H1 (cell line): ENCODE data around the gene HOMER1.
"Not testable (repeated sequence)": the region's sequence is repeated elsewhere in the genome, so short reads cannot be mapped to it uniquely, and the experiment has no call there.

Source experiments
- CREB1 ChIP-seq: IDR thresholded peaks from 2 replicates; pipeline ENCODE4 v1.6.1; 2012; ENCODE audit warnings: inconsistent platforms
- FOSL1 ChIP-seq: IDR thresholded peaks from 2 replicates; pipeline ENCODE4 v1.6.1; 2011; ENCODE audit warnings: mild to moderate bottlenecking, low read depth, low read length, moderate library complexity; ENCODE audit not compliant: insufficient read depth
- POLR2A ChIP-seq, 2 experiments: IDR thresholded peaks; 1 replicate in 1 of 2; 2 replicates in 1 of 2; pipeline ENCODE4 v1.6.1; 2011; ENCODE audit warnings: low read depth in 2 of 2, low read length in 2 of 2, mild to moderate bottlenecking in 2 of 2; ENCODE audit errors: control extremely low read depth in 1 of 2
- POLR2AphosphoS5 ChIP-seq: IDR thresholded peaks from 2 replicates; pipeline ENCODE4 v1.6.1; 2011; ENCODE audit warnings: low read depth, low read length
- RAD21 ChIP-seq, 2 experiments: IDR thresholded peaks in 1 of 2; conservative IDR thresholded peaks in 1 of 2; 2 replicates each; pipeline ENCODE4 v1.6.1; 2011; ENCODE audit warnings: low read depth in 2 of 2, low read length in 2 of 2, improper control_type of control experiment in 1 of 2, inconsistent platforms in 1 of 2, mild to moderate bottlenecking in 1 of 2, moderate library complexity in 1 of 2
- TBP ChIP-seq: IDR thresholded peaks from 2 replicates; pipeline ENCODE4 v1.6.1; 2011; ENCODE audit warnings: low read depth, low read length, improper control_type of control experiment
- ZNF274 ChIP-seq: IDR thresholded peaks from 2 replicates; pipeline ENCODE4 v1.7.0; 2012; ENCODE audit warnings: low read length, borderline replicate concordance; ENCODE audit errors: extremely low read depth
- TF ChIP-seq, protein P1 (sequence below): IDR thresholded peaks from 2 replicates; pipeline ENCODE4 v1.6.1; 2011; ENCODE audit warnings: low read length, improper control_type of control experiment
- TF ChIP-seq, protein P2 (sequence below), 3 experiments: IDR thresholded peaks; 1 replicate in 2 of 3; 2 replicates in 1 of 3; pipeline versions ENCODE4 v1.5.1 to v1.6.1; 2011; ENCODE audit warnings: low read length in 3 of 3, mild to moderate bottlenecking in 3 of 3, inconsistent platforms in 2 of 3, low read depth in 1 of 3, moderate library complexity in 1 of 3; ENCODE audit not compliant: insufficient read depth in 1 of 3; ENCODE audit errors: control extremely low read depth in 1 of 3

DNA sequence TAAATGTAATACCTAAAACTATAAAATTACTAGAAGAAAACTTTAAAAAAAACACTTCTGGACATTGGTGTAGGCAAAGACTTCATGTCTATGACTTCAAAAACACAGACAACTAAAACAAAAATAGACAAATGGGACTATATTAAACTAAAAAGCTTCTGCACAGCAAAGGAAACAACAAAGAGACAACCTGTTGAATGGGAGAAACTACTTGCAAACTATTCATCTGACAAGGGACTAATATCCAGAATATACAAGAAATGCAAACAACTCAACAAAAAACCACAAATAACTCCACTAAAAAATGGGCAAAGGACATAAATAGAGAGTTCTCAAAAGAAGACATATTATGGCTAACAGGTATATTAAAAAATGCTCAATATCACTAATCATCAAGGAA is 128.8 kb downstream of the HOMER1 start:
- TF ChIP-seq POLR2A (IDR thresholded peaks at IDR 0.05; ENCODE audit: control extremely low read depth in 1 of 2, low read depth in 2 of 2, low read length in 2 of 2); CREB1; FOSL1; RAD21 (IDR thresholded peaks at IDR 0.05 in 1 of 2, conservative IDR thresholded peaks at IDR 0.05 in 1 of 2; ENCODE audit: low read depth in 2 of 2, low read length in 2 of 2); POLR2AphosphoS5; TBP; ZNF274: not testable (repeated sequence)
- TF ChIP-seq, protein P1, sequence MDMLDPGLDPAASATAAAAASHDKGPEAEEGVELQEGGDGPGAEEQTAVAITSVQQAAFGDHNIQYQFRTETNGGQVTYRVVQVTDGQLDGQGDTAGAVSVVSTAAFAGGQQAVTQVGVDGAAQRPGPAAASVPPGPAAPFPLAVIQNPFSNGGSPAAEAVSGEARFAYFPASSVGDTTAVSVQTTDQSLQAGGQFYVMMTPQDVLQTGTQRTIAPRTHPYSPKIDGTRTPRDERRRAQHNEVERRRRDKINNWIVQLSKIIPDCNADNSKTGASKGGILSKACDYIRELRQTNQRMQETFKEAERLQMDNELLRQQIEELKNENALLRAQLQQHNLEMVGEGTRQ = not testable (repeated sequence)
- TF ChIP-seq, protein P2, sequence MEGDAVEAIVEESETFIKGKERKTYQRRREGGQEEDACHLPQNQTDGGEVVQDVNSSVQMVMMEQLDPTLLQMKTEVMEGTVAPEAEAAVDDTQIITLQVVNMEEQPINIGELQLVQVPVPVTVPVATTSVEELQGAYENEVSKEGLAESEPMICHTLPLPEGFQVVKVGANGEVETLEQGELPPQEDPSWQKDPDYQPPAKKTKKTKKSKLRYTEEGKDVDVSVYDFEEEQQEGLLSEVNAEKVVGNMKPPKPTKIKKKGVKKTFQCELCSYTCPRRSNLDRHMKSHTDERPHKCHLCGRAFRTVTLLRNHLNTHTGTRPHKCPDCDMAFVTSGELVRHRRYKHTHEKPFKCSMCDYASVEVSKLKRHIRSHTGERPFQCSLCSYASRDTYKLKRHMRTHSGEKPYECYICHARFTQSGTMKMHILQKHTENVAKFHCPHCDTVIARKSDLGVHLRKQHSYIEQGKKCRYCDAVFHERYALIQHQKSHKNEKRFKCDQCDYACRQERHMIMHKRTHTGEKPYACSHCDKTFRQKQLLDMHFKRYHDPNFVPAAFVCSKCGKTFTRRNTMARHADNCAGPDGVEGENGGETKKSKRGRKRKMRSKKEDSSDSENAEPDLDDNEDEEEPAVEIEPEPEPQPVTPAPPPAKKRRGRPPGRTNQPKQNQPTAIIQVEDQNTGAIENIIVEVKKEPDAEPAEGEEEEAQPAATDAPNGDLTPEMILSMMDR (IDR thresholded peaks at IDR 0.05; ENCODE audit: control extremely low read depth in 1 of 3, insufficient read depth in 1 of 3, low read depth in 1 of 3, low read length in 3 of 3) = not testable (repeated sequence)
